ENCODE measurements around the gene RHBDD1.
"Not testable (repeated sequence)": the region's sequence is repeated elsewhere in the genome, so short reads cannot be mapped to it uniquely, and the experiment has no call there.

Gene RHBDD1

DNA sequence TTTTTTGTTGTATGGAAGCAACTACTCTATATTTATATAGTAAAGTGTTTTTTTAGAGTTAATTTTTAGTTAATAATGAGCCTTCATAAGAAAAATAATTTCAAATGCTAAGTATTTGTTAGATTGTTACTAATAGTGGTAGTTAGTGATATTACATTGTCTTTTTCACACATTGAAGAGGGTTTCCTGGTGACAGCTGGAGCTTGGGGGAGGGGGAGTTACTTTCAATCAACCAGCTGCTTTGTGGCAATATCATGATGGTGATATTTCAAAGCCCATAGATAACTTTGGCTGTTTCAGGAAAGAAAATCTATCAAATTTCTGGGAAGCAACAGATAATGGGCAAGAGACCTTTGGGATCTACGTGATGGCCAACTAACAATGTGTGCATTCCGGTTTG lies 4.1 kb downstream of the RHBDD1 start:
- H3K27me3 ChIP-seq (ENCODE audit: insufficient read depth, poor library complexity, severe bottlenecking), result no peaks in the 10 kb centered on the region
- H3K4me1 ChIP-seq (ENCODE audit: insufficient read depth, poor library complexity, severe bottlenecking), result peaks cover 21% of the 10 kb centered on the region
- DNase-seq (ENCODE audit: low spot score), result no peak
- no peak overlapping the region for H3K27ac ChIP-seq (ENCODE audit: poor library complexity, severe bottlenecking)
- H3K36me3 ChIP-seq (ENCODE audit: low read depth), result peaks cover 12% of the 10 kb centered on the region; the same call in 1 of the 2 replicates
- no peaks in the 10 kb centered on the region for H3K9me3 ChIP-seq (ENCODE audit: severe bottlenecking)
- H3K4me3 ChIP-seq (ENCODE audit: severe bottlenecking), result no peak overlapping the region
- TF ChIP-seq, protein P1, sequence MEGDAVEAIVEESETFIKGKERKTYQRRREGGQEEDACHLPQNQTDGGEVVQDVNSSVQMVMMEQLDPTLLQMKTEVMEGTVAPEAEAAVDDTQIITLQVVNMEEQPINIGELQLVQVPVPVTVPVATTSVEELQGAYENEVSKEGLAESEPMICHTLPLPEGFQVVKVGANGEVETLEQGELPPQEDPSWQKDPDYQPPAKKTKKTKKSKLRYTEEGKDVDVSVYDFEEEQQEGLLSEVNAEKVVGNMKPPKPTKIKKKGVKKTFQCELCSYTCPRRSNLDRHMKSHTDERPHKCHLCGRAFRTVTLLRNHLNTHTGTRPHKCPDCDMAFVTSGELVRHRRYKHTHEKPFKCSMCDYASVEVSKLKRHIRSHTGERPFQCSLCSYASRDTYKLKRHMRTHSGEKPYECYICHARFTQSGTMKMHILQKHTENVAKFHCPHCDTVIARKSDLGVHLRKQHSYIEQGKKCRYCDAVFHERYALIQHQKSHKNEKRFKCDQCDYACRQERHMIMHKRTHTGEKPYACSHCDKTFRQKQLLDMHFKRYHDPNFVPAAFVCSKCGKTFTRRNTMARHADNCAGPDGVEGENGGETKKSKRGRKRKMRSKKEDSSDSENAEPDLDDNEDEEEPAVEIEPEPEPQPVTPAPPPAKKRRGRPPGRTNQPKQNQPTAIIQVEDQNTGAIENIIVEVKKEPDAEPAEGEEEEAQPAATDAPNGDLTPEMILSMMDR (IDR thresholded peaks at IDR 0.05; ENCODE audit: poor library complexity, severe bottlenecking), result no peak
- no peak for ATAC-seq (ENCODE audit: low read depth)

- peaks cover 11% of the 10 kb centered on the region; the same call in 1 of the 2 replicates for H3K36me3 ChIP-seq (ENCODE audit: low read depth)
- H3K27me3 ChIP-seq (ENCODE audit: insufficient read depth, poor library complexity, severe bottlenecking); H3K4me1 ChIP-seq (ENCODE audit: insufficient read depth, poor library complexity, severe bottlenecking); ATAC-seq (ENCODE audit: low read depth); H3K4me3 ChIP-seq (ENCODE audit: severe bottlenecking); H3K27ac ChIP-seq (ENCODE audit: poor library complexity, severe bottlenecking); H3K9me3 ChIP-seq (ENCODE audit: severe bottlenecking); DNase-seq (ENCODE audit: low spot score): not testable (repeated sequence)
Measured at GRCh38 chr2:226843001-226843400, 7.1 kb downstream of the RHBDD1 start.

DNA sequence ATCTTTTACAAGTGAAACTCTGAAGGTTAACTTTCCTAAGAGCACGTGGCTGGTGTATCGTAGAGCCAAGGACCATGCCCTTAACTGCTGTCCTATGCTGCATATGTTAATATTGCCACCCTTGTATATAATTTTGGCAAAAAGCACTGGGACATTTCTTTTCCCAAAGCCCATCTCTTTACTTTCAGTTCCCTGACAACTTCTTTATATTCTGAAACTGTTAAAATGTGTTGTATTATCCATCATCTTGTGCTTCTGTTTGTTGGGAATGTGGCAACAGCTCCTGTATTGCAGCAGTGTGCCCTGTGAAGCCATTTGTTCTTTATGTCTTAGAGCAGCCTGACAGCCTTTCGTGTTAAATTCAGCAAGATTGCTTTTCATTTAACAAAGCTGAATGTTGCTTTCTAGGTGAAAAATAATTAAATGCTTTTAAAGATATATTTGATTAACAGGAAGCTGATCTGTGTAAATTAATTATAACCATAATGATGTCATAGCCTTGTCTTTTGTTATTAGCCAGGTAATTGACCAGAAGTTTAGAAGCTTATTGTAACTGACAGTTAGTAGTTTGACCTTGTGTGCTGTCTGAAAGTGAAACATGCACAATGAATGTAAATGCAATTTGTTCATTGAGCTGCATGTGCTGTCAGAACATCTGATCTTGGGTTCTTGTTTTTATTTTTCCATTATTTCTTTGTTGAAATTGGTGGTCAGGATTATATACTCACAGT lies 9.7 kb downstream of the RHBDD1 start:
- no peaks in the 10 kb centered on the region for H3K4me1 ChIP-seq (ENCODE audit: insufficient read depth, poor library complexity, severe bottlenecking)
- no peaks in the 10 kb centered on the region for H3K9me3 ChIP-seq (ENCODE audit: severe bottlenecking)
- H3K4me3 ChIP-seq (ENCODE audit: severe bottlenecking), result no peak overlapping the region
- H3K36me3 ChIP-seq (ENCODE audit: low read depth), result no peaks in the 10 kb centered on the region
- no peak overlapping the region for H3K27ac ChIP-seq (ENCODE audit: poor library complexity, severe bottlenecking)
- DNase-seq (ENCODE audit: low spot score), result no peak
- TF ChIP-seq, protein P1 (IDR thresholded peaks at IDR 0.05; ENCODE audit: poor library complexity, severe bottlenecking), result no peak
- no peak for ATAC-seq (ENCODE audit: low read depth)
- no peaks in the 10 kb centered on the region for H3K27me3 ChIP-seq (ENCODE audit: insufficient read depth, poor library complexity, severe bottlenecking)

GRCh38 chr2:226847090-226847489 lies 11.2 kb downstream of the RHBDD1 start:
- Histone ChIP-seq H3K9me3 (ENCODE audit: severe bottlenecking) (no peaks in the 10 kb centered on the region), H3K4me3 (ENCODE audit: severe bottlenecking) (no peak overlapping the region), H3K27ac (ENCODE audit: poor library complexity, severe bottlenecking) (no peak overlapping the region), H3K27me3 (ENCODE audit: insufficient read depth, poor library complexity, severe bottlenecking) (no peaks in the 10 kb centered on the region), H3K4me1 (ENCODE audit: insufficient read depth, poor library complexity, severe bottlenecking) (no peaks in the 10 kb centered on the region), H3K36me3 (ENCODE audit: low read depth) (no peaks in the 10 kb centered on the region)
- ATAC-seq (ENCODE audit: low read depth), result no peak
- DNase-seq (ENCODE audit: low spot score), result no peak
- TF ChIP-seq, protein P1 (IDR thresholded peaks at IDR 0.05; ENCODE audit: poor library complexity, severe bottlenecking), result no peak

GRCh38 chr2:226847511-226847910 lies 11.7 kb downstream of the RHBDD1 start:
- H3K4me1 ChIP-seq (ENCODE audit: insufficient read depth, poor library complexity, severe bottlenecking), result no peaks in the 10 kb centered on the region
- no peaks in the 10 kb centered on the region for H3K9me3 ChIP-seq (ENCODE audit: severe bottlenecking)
- H3K36me3 ChIP-seq (ENCODE audit: low read depth), result no peaks in the 10 kb centered on the region
- H3K27me3 ChIP-seq (ENCODE audit: insufficient read depth, poor library complexity, severe bottlenecking), result no peaks in the 10 kb centered on the region
- TF ChIP-seq, protein P1 (IDR thresholded peaks at IDR 0.05; ENCODE audit: poor library complexity, severe bottlenecking), result no peak
- DNase-seq (ENCODE audit: low spot score) (no peak), ATAC-seq (ENCODE audit: low read depth) (no peak)
- H3K4me3 ChIP-seq (ENCODE audit: severe bottlenecking), result no peak overlapping the region
- no peak overlapping the region for H3K27ac ChIP-seq (ENCODE audit: poor library complexity, severe bottlenecking)

Measured in RWPE2 (cell line).